Peyer's patch (tissue), 4 donors: ENCODE measurements around the gene GLDN.

Experiments
- CTCF ChIP-seq, 6 experiments: fragments of 450-650 bp in 4 of 6; fragments of 200-600 bp in 2 of 6; sonication (generic) in 1 of 6; IDR thresholded peaks; one replicate each; pipeline ENCODE4 v1.5.1; 2017 to 2019; ENCODE audit warnings: antibody characterized with exemption in 6 of 6, mild to moderate bottlenecking in 3 of 6, moderate library complexity in 1 of 6
- POLR2A ChIP-seq, 2 donors: fragments of 450-650 bp; IDR thresholded peaks; one replicate each; pipeline ENCODE4 v1.5.1; 2017; ENCODE audit warnings: antibody characterized with exemption in 2 of 2, mild to moderate bottlenecking in 2 of 2, moderate library complexity in 2 of 2

- TF ChIP-seq POLR2A (IDR thresholded peaks at IDR 0.05) (no peak), CTCF (IDR thresholded peaks at IDR 0.05) (peak in 4 of 6 experiments; percentile 29 to 43 (median 39))
These were observed 61.8 kb downstream of the GLDN start for GRCh38 chr15:51403072-51403878.
